DND-41 (cell line): ENCODE results near the gene AMDHD2.

Source experiments
- CTCF ChIP-seq: IDR thresholded peaks from 2 replicates; pipeline ENCODE4 v1.5.1; 2012; ENCODE audit warnings: borderline replicate concordance, low read length, moderate library complexity, mild to moderate bottlenecking; ENCODE audit not compliant: poor library complexity, severe bottlenecking; ENCODE audit errors: extremely low read depth
- EZH2 ChIP-seq: IDR thresholded peaks from 3 replicates; pipeline ENCODE4 v1.6.1; 2012; ENCODE audit warnings: borderline replicate concordance, low read depth, mild to moderate bottlenecking, moderate library complexity, low read length, inconsistent platforms; ENCODE audit not compliant: severe bottlenecking

GRCh38 chr16:2511996-2512734, 8.0 kb upstream of the AMDHD2 start:
- TF ChIP-seq CTCF (no peak), EZH2 (no peak)
